ENCODE measurements around the gene YAF2.
"Not testable (repeated sequence)": the region's sequence is repeated elsewhere in the genome, so short reads cannot be mapped to it uniquely, and the experiment has no call there.

The YAF2 gene

DNA sequence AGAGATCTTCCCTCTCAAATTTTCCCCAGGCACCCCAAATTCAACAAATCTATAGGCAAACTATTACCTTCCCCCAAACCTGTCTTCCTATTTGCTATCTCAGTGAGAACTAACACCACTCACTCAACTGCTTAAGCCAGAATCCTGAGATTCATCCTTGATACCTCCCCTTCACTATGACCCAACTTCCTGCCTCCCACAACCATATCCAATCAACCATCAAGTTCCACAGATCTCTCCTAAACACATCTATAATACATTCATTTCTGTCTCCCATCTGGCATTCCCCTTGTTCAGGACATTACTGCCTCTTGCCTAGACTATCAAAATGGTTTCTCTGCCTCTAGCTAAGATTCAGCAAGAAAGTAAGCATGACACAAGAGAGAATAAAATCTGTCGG is 21.3 kb downstream of the YAF2 start:
- DNase-seq (ENCODE audit: low read depth in 1 of 2, low spot score in 1 of 2), result no peak
- Histone ChIP-seq H3K4me3 (replicated peaks; ENCODE audit: insufficient read depth, low read length) (no peak overlapping the region), H3K27me3 (ENCODE audit: insufficient read depth, poor library complexity, severe bottlenecking) (no peaks in the 10 kb centered on the region), H3K27ac (replicated peaks) (no peak overlapping the region)
- TF ChIP-seq POLR2AphosphoS5 (IDR thresholded peaks at IDR 0.05; ENCODE audit: low read depth), result no peak
- TF ChIP-seq, protein P1, sequence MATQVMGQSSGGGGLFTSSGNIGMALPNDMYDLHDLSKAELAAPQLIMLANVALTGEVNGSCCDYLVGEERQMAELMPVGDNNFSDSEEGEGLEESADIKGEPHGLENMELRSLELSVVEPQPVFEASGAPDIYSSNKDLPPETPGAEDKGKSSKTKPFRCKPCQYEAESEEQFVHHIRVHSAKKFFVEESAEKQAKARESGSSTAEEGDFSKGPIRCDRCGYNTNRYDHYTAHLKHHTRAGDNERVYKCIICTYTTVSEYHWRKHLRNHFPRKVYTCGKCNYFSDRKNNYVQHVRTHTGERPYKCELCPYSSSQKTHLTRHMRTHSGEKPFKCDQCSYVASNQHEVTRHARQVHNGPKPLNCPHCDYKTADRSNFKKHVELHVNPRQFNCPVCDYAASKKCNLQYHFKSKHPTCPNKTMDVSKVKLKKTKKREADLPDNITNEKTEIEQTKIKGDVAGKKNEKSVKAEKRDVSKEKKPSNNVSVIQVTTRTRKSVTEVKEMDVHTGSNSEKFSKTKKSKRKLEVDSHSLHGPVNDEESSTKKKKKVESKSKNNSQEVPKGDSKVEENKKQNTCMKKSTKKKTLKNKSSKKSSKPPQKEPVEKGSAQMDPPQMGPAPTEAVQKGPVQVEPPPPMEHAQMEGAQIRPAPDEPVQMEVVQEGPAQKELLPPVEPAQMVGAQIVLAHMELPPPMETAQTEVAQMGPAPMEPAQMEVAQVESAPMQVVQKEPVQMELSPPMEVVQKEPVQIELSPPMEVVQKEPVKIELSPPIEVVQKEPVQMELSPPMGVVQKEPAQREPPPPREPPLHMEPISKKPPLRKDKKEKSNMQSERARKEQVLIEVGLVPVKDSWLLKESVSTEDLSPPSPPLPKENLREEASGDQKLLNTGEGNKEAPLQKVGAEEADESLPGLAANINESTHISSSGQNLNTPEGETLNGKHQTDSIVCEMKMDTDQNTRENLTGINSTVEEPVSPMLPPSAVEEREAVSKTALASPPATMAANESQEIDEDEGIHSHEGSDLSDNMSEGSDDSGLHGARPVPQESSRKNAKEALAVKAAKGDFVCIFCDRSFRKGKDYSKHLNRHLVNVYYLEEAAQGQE (IDR thresholded peaks at IDR 0.05; ENCODE audit: insufficient replicate concordance, low read depth), result no peak
- TF ChIP-seq, protein P2, sequence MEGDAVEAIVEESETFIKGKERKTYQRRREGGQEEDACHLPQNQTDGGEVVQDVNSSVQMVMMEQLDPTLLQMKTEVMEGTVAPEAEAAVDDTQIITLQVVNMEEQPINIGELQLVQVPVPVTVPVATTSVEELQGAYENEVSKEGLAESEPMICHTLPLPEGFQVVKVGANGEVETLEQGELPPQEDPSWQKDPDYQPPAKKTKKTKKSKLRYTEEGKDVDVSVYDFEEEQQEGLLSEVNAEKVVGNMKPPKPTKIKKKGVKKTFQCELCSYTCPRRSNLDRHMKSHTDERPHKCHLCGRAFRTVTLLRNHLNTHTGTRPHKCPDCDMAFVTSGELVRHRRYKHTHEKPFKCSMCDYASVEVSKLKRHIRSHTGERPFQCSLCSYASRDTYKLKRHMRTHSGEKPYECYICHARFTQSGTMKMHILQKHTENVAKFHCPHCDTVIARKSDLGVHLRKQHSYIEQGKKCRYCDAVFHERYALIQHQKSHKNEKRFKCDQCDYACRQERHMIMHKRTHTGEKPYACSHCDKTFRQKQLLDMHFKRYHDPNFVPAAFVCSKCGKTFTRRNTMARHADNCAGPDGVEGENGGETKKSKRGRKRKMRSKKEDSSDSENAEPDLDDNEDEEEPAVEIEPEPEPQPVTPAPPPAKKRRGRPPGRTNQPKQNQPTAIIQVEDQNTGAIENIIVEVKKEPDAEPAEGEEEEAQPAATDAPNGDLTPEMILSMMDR (IDR thresholded peaks at IDR 0.05; ENCODE audit: insufficient read depth, low read length), result no peak
- no peak for TF ChIP-seq GABPA (IDR thresholded peaks at IDR 0.05; ENCODE audit: low read depth)
- TF ChIP-seq SPI1 (IDR thresholded peaks at IDR 0.05; ENCODE audit: borderline replicate concordance, low read depth), result no peak

DNA sequence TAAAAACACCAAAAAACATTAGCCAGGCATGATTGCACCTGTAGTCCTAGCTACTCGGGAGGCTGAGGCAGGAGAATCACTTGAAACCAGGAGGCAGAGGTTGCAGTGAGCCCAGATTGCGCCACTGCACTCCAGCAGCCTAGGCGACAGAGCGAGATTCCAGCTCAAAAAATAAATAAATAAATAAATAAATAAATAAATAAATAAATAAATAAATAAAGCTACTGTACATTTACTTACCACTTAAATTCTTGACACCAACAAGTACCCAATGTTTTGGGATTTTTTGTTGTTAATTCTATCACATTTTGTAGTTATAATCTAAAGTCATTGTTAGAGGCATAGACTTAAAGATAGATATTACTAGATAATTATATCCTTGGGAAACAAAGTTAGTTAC is 22.3 kb downstream of the YAF2 start:
- not testable (repeated sequence) for DNase-seq (ENCODE audit: low read depth in 1 of 2, low spot score in 1 of 2); H3K27ac ChIP-seq (replicated peaks); H3K4me3 ChIP-seq (replicated peaks; ENCODE audit: insufficient read depth, low read length); H3K27me3 ChIP-seq (ENCODE audit: insufficient read depth, poor library complexity, severe bottlenecking)

DNA sequence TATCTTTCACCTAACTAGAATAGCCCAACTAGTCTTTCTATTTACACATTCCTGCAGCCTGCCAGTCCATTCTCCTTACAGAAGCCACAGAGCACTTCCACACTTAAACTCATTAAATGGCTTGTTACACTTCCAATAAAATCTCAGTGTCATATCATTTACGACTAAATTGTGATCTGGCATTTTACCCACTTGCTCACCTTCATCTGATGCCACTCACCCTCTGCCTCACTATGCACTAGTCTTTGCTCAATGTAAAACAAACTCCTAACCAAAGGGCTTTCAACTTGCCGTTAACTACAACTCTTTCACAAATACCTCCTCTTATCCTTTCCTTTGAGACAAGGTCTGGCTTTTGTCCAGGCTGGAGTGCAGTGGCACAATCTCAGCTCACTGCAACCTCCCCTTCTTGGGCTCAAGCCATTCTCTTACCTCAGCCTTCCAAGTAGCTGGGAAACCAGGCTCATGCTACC is 24.1 kb downstream of the YAF2 start:
- H3K27ac ChIP-seq (replicated peaks), result no peak overlapping the region
- no peak for TF ChIP-seq SPI1 (IDR thresholded peaks at IDR 0.05; ENCODE audit: borderline replicate concordance, low read depth)
- TF ChIP-seq, protein P2 (IDR thresholded peaks at IDR 0.05; ENCODE audit: insufficient read depth, low read length), result no peak
- TF ChIP-seq, protein P1 (IDR thresholded peaks at IDR 0.05; ENCODE audit: insufficient replicate concordance, low read depth), result no peak
- no peak for TF ChIP-seq POLR2AphosphoS5 (IDR thresholded peaks at IDR 0.05; ENCODE audit: low read depth)
- no peak for TF ChIP-seq GABPA (IDR thresholded peaks at IDR 0.05; ENCODE audit: low read depth)
- no peak overlapping the region for H3K4me3 ChIP-seq (replicated peaks; ENCODE audit: insufficient read depth, low read length)
- no peaks in the 10 kb centered on the region for H3K27me3 ChIP-seq (ENCODE audit: insufficient read depth, poor library complexity, severe bottlenecking)
- no peak for DNase-seq (ENCODE audit: low read depth in 1 of 2, low spot score in 1 of 2)

DNA sequence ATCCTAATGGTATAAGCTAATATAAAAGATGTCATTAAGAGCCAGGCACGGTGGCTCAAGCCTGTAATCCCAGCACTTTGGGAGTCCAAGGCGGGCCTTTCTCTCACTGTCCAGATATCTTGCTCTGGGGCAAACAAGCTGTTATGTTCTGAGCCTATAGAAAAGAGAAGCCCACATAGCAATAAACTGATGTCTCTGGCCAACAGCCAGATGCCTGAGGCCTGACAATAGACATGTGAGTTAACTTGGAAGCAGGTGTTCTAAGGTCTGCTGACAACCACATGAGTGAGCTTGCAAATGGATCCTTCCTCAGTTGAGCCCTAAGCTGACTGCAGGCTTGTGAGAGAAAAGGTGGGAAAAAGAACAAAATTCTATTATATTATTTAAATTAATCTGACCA is 25.0 kb downstream of the YAF2 start:
- no peak overlapping the region for H3K27ac ChIP-seq (replicated peaks)
- peak in 1 of 2 experiments; percentile 2 for DNase-seq (ENCODE audit: low read depth in 1 of 2, low spot score in 1 of 2)
- H3K4me3 ChIP-seq (replicated peaks; ENCODE audit: insufficient read depth, low read length), result no peak overlapping the region
- no peaks in the 10 kb centered on the region for H3K27me3 ChIP-seq (ENCODE audit: insufficient read depth, poor library complexity, severe bottlenecking)
- TF ChIP-seq GABPA (IDR thresholded peaks at IDR 0.05; ENCODE audit: low read depth) (no peak), POLR2AphosphoS5 (IDR thresholded peaks at IDR 0.05; ENCODE audit: low read depth) (no peak)

DNA sequence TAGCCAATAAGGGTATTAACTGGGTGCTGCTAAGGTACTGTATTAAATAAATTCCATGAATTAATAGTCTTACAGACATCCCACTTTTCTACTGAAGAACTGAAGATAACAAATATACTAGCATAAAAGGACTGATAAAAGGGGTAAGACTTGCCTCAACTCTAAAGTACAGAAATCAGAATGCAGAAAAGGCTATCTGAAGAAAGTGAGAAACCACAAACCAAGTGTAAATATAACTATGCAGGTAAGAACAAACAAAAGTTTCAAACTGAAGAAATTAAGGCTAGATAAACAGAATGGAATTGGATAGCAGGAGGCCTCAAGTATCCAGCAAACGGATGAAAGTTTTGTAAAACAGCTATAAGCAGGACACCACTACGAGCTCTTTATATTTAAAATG is 29.5 kb downstream of the YAF2 start:
- TF ChIP-seq POLR2AphosphoS5 (IDR thresholded peaks at IDR 0.05; ENCODE audit: low read depth) (no peak), SPI1 (IDR thresholded peaks at IDR 0.05; ENCODE audit: borderline replicate concordance, low read depth) (no peak), GABPA (IDR thresholded peaks at IDR 0.05; ENCODE audit: low read depth) (no peak)
- TF ChIP-seq, protein P1 (IDR thresholded peaks at IDR 0.05; ENCODE audit: insufficient replicate concordance, low read depth), result no peak
- TF ChIP-seq, protein P2 (IDR thresholded peaks at IDR 0.05; ENCODE audit: insufficient read depth, low read length), result no peak
- Histone ChIP-seq H3K27me3 (ENCODE audit: insufficient read depth, poor library complexity, severe bottlenecking) (no peaks in the 10 kb centered on the region), H3K27ac (replicated peaks) (no peak overlapping the region), H3K4me3 (replicated peaks; ENCODE audit: insufficient read depth, low read length) (no peak overlapping the region)
- DNase-seq (ENCODE audit: low read depth in 1 of 2, low spot score in 1 of 2), result no peak

Measured in HL-60 (cell line).